HG03558 (cell line): ENCODE data around the gene ZNF396.
A peak's percentile ranks its signal among the peaks of the same experiment; 100 is the strongest.

Experiments used
- ATAC-seq: cut with Tn5 transposase; IDR thresholded peaks from one replicate; pipeline ENCODE4 v1.9.1; 2021; ENCODE audit warnings: moderate number of reproducible peaks; ENCODE audit not compliant: unreplicated experiment; ENCODE audit errors: extremely low read depth

ZNF396 gene

DNA sequence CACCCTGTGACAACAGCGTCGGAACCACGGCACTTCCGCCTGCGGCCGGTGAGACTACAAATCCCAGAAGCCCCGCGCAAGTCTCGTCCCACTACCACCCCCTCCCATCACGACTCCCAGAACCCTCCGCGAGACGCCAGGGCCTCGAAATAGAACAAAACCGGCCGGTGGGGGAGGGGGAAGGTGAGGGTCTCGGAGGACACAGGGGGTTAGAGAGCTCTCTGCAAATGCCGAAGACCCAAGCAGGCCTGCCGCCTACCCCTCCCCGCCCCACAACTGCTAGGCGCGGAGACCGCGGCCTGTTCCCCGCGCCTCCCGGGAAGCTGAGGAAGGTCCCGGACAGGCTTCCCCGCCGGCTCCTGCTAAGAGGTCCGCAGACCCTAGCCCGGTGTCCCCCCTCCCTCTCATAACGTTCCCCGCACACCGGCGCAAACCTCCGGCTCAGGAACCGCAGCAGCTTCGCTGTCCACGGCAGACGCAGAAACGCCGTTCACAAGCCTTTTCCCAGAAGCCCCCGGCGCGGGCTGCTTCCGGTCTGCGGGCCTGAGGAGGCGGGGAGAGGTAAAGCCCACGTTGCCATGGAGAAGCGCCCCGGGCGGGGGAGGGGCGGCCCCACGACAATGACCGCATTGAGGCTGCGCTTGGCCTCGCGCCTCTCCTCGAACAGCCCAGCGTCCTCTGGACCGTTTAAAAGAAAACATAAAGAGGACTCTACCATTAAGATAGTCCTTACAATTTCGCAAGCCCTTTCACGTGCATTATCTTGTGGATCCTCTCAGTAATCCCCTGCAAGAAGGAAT, 33.0 kb downstream of the ZNF396 start, which contains the start of gene ZNF24:
ZNF24 (minus strand) TSS at position 485 of the 800 bp plus-strand sequence. CDS start 3,770 bp downstream, outside the sequence.
- peak; percentile 79 for ATAC-seq

DNA sequence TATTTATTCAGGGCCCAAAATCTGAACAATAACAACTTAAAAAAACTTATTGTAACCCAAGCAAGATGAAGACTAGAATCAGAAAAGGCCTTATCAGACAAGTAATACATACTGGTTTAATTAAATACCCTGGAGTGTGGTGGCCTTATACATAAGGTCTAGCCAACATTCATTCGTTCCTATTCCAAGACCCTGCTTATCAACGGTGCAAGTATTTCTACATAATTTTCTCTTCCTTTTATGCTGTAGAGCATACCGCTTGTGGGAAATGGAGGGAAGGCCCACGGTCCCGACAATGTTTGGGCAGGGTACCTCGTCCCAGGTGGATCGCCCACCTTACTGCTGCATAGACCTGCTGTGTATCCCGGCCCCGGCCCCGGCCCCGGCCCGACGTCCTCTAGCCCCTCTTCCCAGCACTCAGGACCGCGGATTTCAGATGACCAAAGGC, 33.6 kb downstream of the ZNF396 start:
- no peak for ATAC-seq

DNA sequence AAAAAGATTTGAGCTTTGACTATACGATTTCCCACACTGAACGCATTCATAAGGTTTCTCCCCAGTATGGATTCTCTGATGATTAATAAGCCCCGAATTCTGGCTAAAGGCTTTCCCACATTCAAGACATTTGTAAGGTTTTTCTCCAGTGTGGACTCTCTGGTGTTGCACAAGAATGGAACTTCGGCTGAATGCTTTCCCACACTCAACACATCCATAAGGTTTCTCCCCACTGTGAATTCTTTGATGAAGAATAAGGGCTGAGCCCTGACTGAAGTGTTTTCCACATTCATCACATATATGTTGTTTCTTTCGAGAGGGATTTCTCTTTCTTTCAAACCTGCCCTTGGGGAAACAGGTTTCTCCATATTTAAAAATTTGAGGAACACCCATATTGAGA, 39.9 kb downstream of the ZNF396 start:
- no peak for ATAC-seq

DNA sequence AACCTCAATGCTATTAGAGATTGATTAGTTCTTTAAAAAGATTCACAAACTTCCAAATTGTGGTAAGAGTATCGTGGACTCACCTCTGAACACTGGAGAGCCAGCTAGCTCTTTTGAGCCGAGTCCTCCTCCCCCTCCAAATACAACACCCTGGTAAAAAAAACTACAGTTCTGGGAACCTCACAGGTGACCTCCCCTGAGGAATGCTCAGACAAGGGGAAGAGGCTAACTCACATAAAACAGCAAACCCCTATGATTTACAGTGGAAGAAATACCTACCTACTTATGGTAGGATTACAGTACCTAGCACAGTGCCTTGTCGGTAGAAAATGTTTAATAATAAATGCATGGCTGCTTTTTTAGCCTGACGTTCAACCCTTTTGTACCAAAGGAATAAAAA, 41.3 kb downstream of the ZNF396 start:
- ATAC-seq: no peak

DNA sequence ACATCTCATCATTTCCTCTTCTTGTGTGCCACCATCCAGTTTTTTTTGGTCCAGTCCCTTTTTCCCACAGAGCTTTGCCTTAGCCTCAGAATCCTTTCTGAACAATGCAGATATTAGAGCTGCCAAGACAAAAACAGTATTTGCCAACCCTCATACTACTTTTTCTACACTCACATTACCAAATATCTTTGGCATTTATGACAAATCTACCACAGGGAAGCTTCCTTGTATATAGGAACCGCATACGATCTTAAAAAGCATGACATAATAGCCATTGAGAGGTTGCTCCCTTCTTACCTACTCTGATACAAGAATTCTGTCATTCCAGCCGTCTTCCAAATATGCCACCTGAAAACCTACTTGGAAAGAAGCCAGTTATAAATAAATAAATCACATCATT, 42.3 kb downstream of the ZNF396 start:
- no peak for ATAC-seq

DNA sequence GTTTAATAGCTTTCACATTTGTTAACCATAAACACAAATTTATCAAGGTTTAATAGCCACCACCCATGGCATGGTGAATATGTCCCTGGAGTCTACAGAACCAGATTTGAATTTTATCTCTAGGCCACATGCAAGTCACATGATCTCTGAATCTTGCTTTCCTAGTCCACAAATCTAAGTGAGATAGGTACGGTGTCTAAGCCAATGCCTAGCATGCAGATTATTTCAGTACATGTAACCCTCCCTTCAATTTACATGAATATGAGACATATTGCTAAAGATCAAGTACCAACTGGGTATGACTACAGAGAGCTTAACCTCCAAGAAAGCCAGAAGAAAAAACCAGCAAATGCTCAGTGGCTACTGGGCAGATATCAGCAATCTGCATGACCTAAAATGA, 42.9 kb downstream of the ZNF396 start:
- no peak for ATAC-seq

DNA sequence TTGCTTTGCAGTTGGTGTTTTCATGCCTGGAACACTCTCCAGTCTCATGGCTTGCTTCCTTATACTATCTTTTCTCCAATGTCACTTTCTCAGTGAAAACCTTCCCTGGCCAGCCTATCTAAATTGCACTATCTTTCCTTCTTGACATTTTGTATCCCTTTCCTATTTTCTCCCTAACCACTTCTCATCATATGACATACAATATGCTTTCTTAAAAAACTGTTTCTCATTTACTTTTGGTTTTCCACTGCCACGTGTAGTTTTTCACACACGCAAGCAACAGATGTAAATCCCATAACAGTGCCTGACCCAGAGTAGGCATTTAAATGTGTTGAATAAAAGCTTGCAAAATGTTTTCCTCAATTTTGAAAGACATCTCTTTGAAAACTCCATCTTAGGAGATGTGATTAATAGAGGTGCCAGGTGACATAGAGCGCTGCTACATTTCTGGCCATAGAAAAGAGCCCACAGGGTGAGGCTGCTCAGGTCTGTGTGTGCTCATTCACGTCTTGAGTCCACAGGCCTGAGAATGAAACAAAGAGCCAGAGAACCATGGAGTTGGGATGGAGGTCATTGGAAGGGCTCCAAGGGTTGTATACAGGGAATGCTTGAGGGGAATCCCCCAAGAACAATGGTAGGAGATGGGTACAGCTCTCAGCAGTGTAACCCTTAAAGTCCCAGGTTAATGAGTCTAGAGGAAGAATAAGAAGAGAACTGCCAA, 45.6 kb downstream of the ZNF396 start:
- no peak for ATAC-seq

DNA sequence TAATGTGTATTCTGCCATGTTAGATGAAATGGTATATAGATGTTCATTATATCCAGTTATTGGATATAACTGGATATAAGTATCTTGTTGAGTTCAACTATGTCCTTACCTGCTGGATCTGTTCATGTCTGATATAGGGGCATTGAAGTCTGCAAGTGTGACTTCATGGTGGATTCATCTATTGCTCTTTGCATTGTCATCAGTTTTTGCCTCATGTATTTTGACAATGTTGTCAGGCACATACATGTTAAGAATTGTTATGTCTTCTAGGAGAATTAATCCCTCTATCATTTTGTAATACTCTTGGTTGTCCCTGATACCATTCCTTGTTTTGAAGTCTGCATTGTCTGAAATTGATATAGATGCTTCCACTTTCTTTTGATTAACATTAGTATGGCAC, 48.3 kb downstream of the ZNF396 start:
- no peak for ATAC-seq

DNA sequence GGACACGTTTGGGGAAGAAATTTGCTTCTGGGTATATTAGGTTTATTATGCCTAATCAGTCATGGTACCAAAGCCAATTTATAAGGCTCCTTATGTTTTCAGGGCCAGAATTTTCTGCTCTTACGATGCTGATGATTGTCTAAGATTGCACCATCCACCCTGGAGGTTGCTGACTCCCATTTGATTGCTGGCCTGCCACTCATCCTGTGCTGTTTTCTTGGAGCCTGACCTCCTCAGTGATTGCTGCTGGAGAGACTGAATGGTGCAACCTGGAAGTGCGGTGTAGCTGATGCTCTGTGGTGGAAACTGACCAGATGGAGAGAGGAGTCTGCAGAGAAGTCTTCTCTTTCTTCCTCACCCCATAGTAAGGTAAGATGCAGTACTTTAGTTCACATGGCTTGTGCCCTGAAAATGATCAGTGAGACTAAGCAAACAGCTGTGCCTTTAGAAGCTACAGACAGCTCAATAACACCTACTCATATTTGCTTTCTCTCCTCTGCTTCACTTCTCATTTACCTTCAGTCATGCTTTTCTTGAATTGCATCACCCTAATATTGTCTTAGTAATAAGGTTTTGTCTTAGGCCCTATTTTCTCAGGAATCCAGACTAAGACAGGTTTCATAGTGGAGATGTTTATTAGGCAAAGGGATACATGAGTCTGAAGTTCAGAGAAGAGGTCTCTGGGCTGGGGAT, 50.3 kb downstream of the ZNF396 start:
- ATAC-seq: no peak

DNA sequence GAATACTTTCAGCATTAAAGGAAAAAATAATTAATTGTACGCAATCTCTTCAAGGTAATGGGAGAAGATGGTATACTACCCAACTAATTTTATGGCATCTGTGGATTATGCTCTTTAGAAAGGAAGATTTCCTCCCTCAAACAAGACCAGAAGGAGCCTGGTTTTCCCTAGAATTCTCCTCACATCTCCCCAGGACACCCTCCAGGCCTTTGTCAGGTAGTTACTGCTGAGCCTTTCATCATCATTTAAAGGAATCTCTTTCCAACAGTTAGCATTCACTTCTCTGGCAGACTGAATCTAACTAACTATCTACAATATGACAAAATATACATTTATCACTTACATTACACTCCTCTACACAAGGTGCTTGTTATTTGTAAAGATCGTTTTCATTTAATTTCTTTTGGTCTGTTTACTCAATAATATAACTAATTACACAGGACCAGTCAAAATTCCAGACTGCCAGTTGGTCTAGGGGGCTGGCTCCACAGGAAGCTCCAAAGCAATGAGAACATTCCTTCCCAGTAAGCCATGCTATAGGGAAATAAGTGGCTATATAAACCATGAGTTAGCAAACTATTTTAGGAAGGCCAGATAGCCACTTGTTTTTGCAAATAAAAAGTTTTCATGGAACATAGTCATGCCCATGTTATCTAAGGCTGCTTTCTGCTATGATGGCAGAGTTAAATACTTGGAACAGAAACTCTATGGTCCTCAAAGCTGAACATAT, 52.0 kb downstream of the ZNF396 start:
- no peak for ATAC-seq

DNA sequence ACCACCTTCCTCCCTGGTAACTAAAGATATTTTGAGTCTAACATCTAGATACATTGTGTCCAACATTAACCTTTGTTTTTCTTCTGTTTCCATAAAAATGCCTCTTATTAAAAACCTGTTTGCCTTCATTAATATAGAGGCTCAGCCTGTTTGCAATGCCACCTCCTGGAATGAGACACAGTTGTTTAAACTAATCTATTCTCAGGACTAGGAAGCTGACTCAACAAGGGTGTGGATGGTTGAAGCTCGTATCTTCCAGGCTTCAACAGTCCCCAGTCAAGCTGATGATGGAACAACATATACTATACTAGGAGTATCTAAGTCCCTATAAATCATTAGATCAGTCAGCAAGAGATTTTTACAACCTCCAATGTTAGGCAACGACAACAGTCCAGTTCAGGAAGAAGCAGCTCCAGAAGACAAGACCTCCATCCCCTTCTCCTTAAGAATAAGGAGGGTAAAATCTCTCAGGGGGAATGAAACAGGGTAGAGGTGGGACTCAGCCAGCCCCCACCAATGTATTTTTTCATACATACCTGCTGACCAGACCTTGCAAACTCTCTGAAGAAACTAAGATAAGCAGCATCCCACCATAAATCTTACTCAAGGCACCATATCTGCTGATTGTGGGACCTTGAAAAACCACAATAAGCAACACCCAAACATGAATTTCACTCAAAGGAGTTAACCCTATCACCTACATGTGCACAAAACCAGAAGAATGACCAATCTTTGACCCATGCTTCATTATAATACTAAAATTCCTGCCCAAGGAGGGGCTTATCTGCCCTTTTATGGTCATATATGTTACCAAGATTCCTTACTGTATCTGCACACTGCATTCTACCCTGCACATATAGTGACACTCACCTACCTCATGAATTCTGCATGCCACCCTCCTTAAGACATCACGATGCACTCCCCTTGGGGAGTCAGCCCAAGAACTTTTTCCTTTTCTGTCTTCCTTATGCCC, 54.4 kb downstream of the ZNF396 start:
- no peak for ATAC-seq
